Lower lobe of right lung (tissue), 2 donors: ENCODE data around the gene ASPM. TPM values are rescaled to one million over a fixed set of nuclear protein-coding genes. Genes with fewer than 3 reads are reported as not detected.

ENCODE experiments used
- ATAC-seq, 2 donors: fragments of 200-7000 bp; cut with Tn5 transposase; one replicate each; pipeline ENCODE4 v1.9.1; 2020 to 2022; ENCODE audit warnings: mild to moderate bottlenecking in 2 of 2, moderate library complexity in 2 of 2
- DNase-seq: peaks from one replicate; pipeline ENCODE4 v3.0.0-alpha.2; 2020
- H3K27ac ChIP-seq: fragments of 200-600 bp; one replicate; pipeline ENCODE4 v1.8.0; 2022
- H3K27me3 ChIP-seq: fragments of 200-600 bp; one replicate; pipeline ENCODE4 v1.8.0; 2022; ENCODE audit warnings: low read depth
- H3K36me3 ChIP-seq: fragments of 200-600 bp; one replicate; pipeline ENCODE4 v1.8.0; 2022; ENCODE audit warnings: mild to moderate bottlenecking
- H3K4me1 ChIP-seq: fragments of 200-600 bp; one replicate; pipeline ENCODE4 v1.8.0; 2022
- H3K4me3 ChIP-seq: fragments of 200-600 bp; one replicate; pipeline ENCODE4 v1.8.0; 2022; ENCODE audit warnings: mild to moderate bottlenecking
- H3K9me3 ChIP-seq: fragments of 200-600 bp; one replicate; pipeline ENCODE4 v1.8.0; 2022
- intact Hi-C: fragments of 100-400 bp; cut with DNase I; formaldehyde crosslinking; loops from one replicate; pipeline ENCODE4 v1.11.0; 2022
- total RNA-seq: library from RNA; stranded (reverse); fragmentation: NEBNext Ultra II Directional; extraction: Animal tissue kit (Norgen Biotek cat#: 25700); gene quantifications from one replicate; pipeline ENCODE4 v1.2.1, GENCODE V29; 2021
- TF ChIP-seq, protein P1 (sequence below): fragments of 200-600 bp; IDR thresholded peaks from one replicate; pipeline ENCODE4 v1.8.0; 2022; ENCODE audit warnings: antibody characterized with exemption, mild to moderate bottlenecking
- donor health status: DM: no; HTN: yes; CAD: no; lungs with severe emphysema.

Gene ASPM
- total RNA-seq, 1 donor from 2014 or later: 1.6 TPM

DNA sequence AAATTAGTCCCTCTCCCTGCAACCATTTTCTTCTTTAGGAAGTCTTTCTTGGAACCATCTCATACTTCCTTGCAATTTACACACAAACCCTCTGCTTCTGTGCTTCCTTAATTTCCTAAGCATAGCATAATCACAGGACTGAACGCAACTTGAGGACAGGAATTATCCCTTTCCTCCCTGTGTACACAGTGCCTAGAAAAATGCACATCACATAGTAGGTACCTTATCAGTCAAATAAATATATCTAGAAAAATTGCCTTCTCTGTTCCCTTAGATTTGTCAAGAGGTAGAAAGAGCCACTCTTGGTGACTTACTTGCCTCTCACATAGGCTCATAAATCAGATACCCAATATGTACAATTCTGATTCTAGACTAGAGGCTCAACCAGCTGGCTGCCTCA is 4.9 kb downstream of the ASPM start:
- Histone ChIP-seq H3K36me3 (no peaks in the 10 kb centered on the region), H3K4me1 (peaks cover 9% of the 10 kb centered on the region), H3K27me3 (no peaks in the 10 kb centered on the region), H3K27ac (no peak overlapping the region), H3K9me3 (no peaks in the 10 kb centered on the region), H3K4me3 (no peak overlapping the region)
- DNase-seq: no peak
- ATAC-seq: no peak
- TF ChIP-seq, protein P1, sequence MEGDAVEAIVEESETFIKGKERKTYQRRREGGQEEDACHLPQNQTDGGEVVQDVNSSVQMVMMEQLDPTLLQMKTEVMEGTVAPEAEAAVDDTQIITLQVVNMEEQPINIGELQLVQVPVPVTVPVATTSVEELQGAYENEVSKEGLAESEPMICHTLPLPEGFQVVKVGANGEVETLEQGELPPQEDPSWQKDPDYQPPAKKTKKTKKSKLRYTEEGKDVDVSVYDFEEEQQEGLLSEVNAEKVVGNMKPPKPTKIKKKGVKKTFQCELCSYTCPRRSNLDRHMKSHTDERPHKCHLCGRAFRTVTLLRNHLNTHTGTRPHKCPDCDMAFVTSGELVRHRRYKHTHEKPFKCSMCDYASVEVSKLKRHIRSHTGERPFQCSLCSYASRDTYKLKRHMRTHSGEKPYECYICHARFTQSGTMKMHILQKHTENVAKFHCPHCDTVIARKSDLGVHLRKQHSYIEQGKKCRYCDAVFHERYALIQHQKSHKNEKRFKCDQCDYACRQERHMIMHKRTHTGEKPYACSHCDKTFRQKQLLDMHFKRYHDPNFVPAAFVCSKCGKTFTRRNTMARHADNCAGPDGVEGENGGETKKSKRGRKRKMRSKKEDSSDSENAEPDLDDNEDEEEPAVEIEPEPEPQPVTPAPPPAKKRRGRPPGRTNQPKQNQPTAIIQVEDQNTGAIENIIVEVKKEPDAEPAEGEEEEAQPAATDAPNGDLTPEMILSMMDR: no peak
- intact Hi-C loops: no loop called here

DNA sequence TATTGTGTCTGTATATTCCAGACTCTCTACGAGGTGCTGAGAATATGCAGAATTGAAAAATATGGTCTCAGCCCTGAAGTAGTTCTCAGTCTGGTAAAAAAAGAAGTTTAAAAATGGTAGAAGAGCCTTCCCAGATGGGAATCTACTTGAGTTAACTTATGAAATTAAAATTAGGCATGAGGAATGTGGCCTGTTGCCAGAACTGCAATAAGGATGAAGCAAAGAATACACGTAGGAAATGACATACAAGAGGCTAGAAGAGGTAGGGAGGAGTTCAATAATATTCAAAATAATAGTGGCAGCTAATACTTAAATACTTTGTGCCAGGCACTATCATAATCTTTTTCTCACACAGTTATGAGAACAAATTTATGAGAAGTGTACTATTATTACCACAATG is 6.3 kb downstream of the ASPM start:
- Histone ChIP-seq H3K36me3 (no peaks in the 10 kb centered on the region), H3K27ac (no peak overlapping the region), H3K4me3 (no peak overlapping the region), H3K9me3 (no peaks in the 10 kb centered on the region), H3K27me3 (no peaks in the 10 kb centered on the region), H3K4me1 (no peaks in the 10 kb centered on the region)
- intact Hi-C loops: no loop called here
- no peak for DNase-seq
- TF ChIP-seq, protein P1: no peak
- ATAC-seq: no peak

DNA sequence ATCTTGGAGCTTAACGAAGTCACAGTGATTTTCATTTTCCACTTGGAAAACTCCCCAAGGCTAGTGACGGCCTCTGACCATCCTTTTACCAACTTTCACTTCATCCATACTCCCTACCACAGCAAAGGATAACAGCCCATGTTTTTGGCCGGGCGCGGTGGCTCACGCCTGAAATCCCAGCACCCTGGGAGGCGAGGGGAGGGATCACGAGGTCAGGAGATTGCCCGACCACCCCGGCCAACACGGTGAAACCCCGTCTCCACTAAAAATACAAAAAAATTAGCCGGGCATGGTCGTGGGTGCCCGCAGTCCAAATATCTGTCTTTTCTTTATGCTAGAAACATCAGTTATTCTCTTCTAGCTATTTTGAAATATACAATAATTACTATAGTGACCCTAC is 7.3 kb downstream of the ASPM start:
- intact Hi-C loops: no loop called here

DNA sequence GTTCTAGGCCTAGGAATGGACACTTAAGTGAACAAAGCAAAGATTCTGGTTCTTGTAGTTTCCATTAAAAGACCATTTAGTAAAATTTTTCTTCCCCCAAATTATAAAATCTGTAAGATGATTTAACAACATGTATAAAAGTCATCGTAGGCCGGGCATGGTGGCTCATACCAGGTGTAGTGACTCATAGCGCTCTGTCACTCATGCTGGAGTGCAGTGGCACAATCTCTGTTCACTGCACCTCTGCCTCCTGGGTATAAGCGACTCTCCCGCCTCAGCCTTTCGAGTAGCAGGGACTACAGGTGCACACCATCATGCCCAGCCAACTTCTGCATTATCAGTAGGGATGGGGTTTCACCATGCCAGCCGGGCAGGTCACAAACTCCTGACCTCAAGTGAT is 9.1 kb downstream of the ASPM start:
- ATAC-seq: no peak
- Histone ChIP-seq H3K27me3 (no peaks in the 10 kb centered on the region), H3K27ac (no peak overlapping the region), H3K36me3 (no peaks in the 10 kb centered on the region), H3K4me3 (no peak overlapping the region), H3K4me1 (no peaks in the 10 kb centered on the region), H3K9me3 (no peaks in the 10 kb centered on the region)
- intact Hi-C loops: no loop called here
- DNase-seq: no peak
- TF ChIP-seq, protein P1: no peak

More for the DNA sequence above, 7.3 kb downstream of the ASPM start:
- DNase-seq (no peak), ATAC-seq (no peak)
- H3K27me3 ChIP-seq: no peaks in the 10 kb centered on the region
- no peaks in the 10 kb centered on the region for H3K36me3 ChIP-seq
- H3K9me3 ChIP-seq: no peaks in the 10 kb centered on the region
- H3K27ac ChIP-seq: no peak overlapping the region
- no peak overlapping the region for H3K4me3 ChIP-seq
- H3K4me1 ChIP-seq: no peaks in the 10 kb centered on the region
- TF ChIP-seq, protein P1: no peak

DNA sequence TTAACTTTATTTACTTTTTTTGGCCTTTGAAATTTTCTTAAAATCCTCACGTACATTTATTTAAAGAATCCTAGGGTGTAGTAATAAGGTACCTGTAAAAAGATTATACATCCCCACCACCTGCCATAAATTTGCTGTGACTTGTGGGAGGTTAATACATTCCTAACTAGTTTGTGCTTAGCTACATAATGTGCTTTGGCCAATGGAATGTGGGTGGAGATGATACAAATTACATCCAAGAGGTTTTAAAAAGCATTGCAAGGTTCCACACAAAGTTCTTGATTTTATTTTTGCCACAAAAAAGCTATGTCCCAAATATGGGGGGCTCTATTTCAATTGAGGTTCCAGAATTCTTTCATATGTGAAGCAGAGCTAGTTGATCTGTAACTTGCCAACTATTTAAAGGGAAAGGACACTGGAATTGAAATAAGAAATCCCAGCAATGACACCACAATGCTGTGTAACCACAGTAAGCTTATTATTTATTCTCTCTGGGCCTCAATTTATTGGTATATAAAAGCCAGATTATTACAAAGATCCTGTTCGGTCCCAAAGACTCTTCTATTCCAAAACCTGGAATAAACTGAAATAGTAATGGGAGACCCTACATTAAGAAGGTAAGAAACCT is 15.7 kb downstream of the ASPM start:
- H3K4me1 ChIP-seq: no peaks in the 10 kb centered on the region
- peak in 1 of 2 donors; percentile 45 for ATAC-seq
- DNase-seq: no peak
- no peaks in the 10 kb centered on the region for H3K27me3 ChIP-seq
- TF ChIP-seq, protein P1: no peak
- H3K4me3 ChIP-seq: no peak overlapping the region
- H3K9me3 ChIP-seq: no peaks in the 10 kb centered on the region
- no peak overlapping the region for H3K27ac ChIP-seq
- intact Hi-C loops: no loop called here
- H3K36me3 ChIP-seq: no peaks in the 10 kb centered on the region
